B cell (primary cell): ENCODE data around the gene IL23A. TPM values are rescaled to one million over a fixed set of nuclear protein-coding genes. Genes with fewer than 3 reads are reported as not detected.
A peak's percentile ranks its signal among the peaks of the same experiment; 100 is the strongest.

Experiments used
- ATAC-seq: fragments of 200-7000 bp; cut with Tn5 transposase; one replicate; pipeline ENCODE4 v1.10.0; 2021; ENCODE audit warnings: low read depth, mild to moderate bottlenecking, moderate number of reproducible peaks, moderate library complexity
- CTCF ChIA-PET: fragments of 350-600 bp; sonication (Branson Sonifier 250); formaldehyde crosslinking; loops from one replicate; lab custom pipeline; 2021; ENCODE audit warnings: antibody characterized with exemption, inconsistent platforms; lab: Charles Lee
- POLR2A ChIA-PET: fragments of 350-600 bp; sonication (Branson Sonifier 250); formaldehyde crosslinking; loops from one replicate; lab custom pipeline; 2021; ENCODE audit warnings: antibody characterized with exemption; lab: Charles Lee
- DNase-seq: peaks from one replicate; pipeline ENCODE4 v3.0.0; 2013
- H2AFZ ChIP-seq: 2 replicates; pipeline ENCODE4 v1.6.1; 2012; ENCODE audit warnings: mild to moderate bottlenecking, low read depth, low read length; ENCODE audit not compliant: insufficient read depth, poor library complexity, severe bottlenecking
- H3K27ac ChIP-seq, 2 donors: 1 replicate in 1 of 2; 2 replicates in 1 of 2; pipeline ENCODE4 v1.5.1; 2012 to 2013; ENCODE audit warnings: low read length in 2 of 2, mild to moderate bottlenecking in 2 of 2, moderate library complexity in 1 of 2
- H3K27me3 ChIP-seq, 4 experiments: fragments of 200-600 bp in 1 of 4; sonication (generic) in 1 of 4; replicated peaks in 1 of 4; 1 replicate in 2 of 4; 2 replicates in 2 of 4; pipeline versions ENCODE4 v1.6.1 to v1.7.0; 2013 to 2016; ENCODE audit warnings: low read length in 3 of 4, mild to moderate bottlenecking in 2 of 4, mixed read lengths in 1 of 4, moderate library complexity in 1 of 4; ENCODE audit not compliant: insufficient read depth in 4 of 4, control insufficient read depth in 3 of 4; ENCODE audit errors: control extremely low read depth in 1 of 4
- H3K36me3 ChIP-seq, 2 experiments: replicated peaks in 1 of 2; 1 replicate in 1 of 2; 2 replicates in 1 of 2; pipeline versions ENCODE4 v1.6.1 to v1.7.1; 2013; ENCODE audit warnings: low read length in 1 of 2; ENCODE audit not compliant: insufficient read depth in 2 of 2, control insufficient read depth in 1 of 2; ENCODE audit errors: control extremely low read depth in 1 of 2, extremely low read depth in 1 of 2
- H3K4me1 ChIP-seq, 2 donors: fragments of 200-600 bp in 1 of 2; sonication (generic) in 1 of 2; 1 replicate in 1 of 2; 2 replicates in 1 of 2; pipeline versions ENCODE4 v1.5.1 to v1.6.1; 2013 to 2017; ENCODE audit warnings: low read length in 2 of 2; ENCODE audit not compliant: control insufficient read depth in 2 of 2, insufficient read depth in 2 of 2
- H3K4me2 ChIP-seq: replicated peaks from 2 replicates; pipeline ENCODE3; 2012; ENCODE audit warnings: mild to moderate bottlenecking, low read depth, low read length; ENCODE audit not compliant: poor library complexity, severe bottlenecking
- H3K4me3 ChIP-seq, 5 experiments: fragments of 200-600 bp in 1 of 5; sonication (generic) in 1 of 5; 1 replicate in 3 of 5; 2 replicates in 2 of 5; pipeline versions ENCODE4 v1.5.1 to v1.7.0; 2011 to 2016; ENCODE audit warnings: low read length in 4 of 5, mild to moderate bottlenecking in 4 of 5, low read depth in 2 of 5, control low read depth in 1 of 5, moderate library complexity in 1 of 5; ENCODE audit not compliant: insufficient read depth in 1 of 5; ENCODE audit errors: control extremely low read depth in 1 of 5, extremely low read depth in 1 of 5
- H3K79me2 ChIP-seq: fragments of 200-600 bp; sonication (generic); one replicate; pipeline ENCODE4 v1.6.0; 2016; ENCODE audit warnings: low read length; ENCODE audit not compliant: control insufficient read depth, insufficient read depth
- H3K9ac ChIP-seq: fragments of 200-600 bp; sonication (generic); 2 replicates; pipeline ENCODE4 v1.6.1; 2017; ENCODE audit warnings: mild to moderate bottlenecking, low read length, moderate library complexity
- H3K9me3 ChIP-seq, 3 donors: one replicate each; pipeline versions ENCODE4 v1.6.1 to v1.7.1; 2013; ENCODE audit warnings: low read length in 2 of 3; ENCODE audit not compliant: control insufficient read depth in 2 of 3, insufficient read depth in 1 of 3; ENCODE audit errors: control extremely low read depth in 1 of 3
- H4K20me1 ChIP-seq: 2 replicates; pipeline ENCODE4 v1.6.0; 2012; ENCODE audit warnings: mild to moderate bottlenecking, low read length; ENCODE audit not compliant: insufficient read depth, control insufficient read depth, poor library complexity, severe bottlenecking
- H3K27ac Mint-ChIP-seq: one replicate; pipeline ENCODE4 v1.8.0; 2021; ENCODE audit warnings: mixed read lengths
- H3K27me3 Mint-ChIP-seq: one replicate; pipeline ENCODE4 v1.8.0; 2021; ENCODE audit warnings: mixed read lengths
- H3K4me1 Mint-ChIP-seq: one replicate; pipeline ENCODE4 v1.8.0; 2021; ENCODE audit warnings: mixed read lengths
- H3K4me3 Mint-ChIP-seq: one replicate; pipeline ENCODE4 v1.8.0; 2021; ENCODE audit warnings: mixed read lengths
- H3K9me3 Mint-ChIP-seq: one replicate; pipeline ENCODE4 v1.8.0; 2022; ENCODE audit warnings: mixed read lengths; ENCODE audit not compliant: insufficient read depth
- CTCF ChIP-seq: fragments of 200-600 bp; IDR thresholded peaks from one replicate; pipeline ENCODE4 v1.8.0; 2022; ENCODE audit warnings: antibody characterized with exemption, mild to moderate bottlenecking
- EZH2 ChIP-seq: IDR thresholded peaks from 2 replicates; pipeline ENCODE4 v1.6.1; 2012; ENCODE audit warnings: borderline replicate concordance, low read depth, mild to moderate bottlenecking, moderate library complexity, low read length; ENCODE audit not compliant: insufficient read depth, poor library complexity, severe bottlenecking
- WGBS: methylation state at CpG from one replicate; pipeline ENCODE4 v1.1.5; 2013; ENCODE audit warnings: missing lambda C conversion rate; ENCODE audit not compliant: insufficient coverage; 5-methylcytosine and 5-hydroxymethylcytosine counted together
- intact Hi-C: fragments of 100-400 bp; cut with micrococcal nuclease; formaldehyde crosslinking; loops from one replicate; pipeline ENCODE4 v1.10.0; 2022
- polyA plus RNA-seq: library from polyadenylated mRNA; depleted of rRNA; stranded (reverse); fragments of >200 nt; gene quantifications from 2 replicates; pipeline ENCODE4 v1.2.3, GENCODE V29; 2012
- total RNA-seq, 2 donors: library from RNA; stranded (reverse); fragments of 120-200 nt in 1 of 2; gene quantifications; 1 replicate in 1 of 2; 2 replicates in 1 of 2; pipeline versions ENCODE4 v1.2.3 to v1.2.4, GENCODE V29; 2013 to 2022

IL23A gene
- total and polyA plus RNA-seq, 2 donors (not counting 1 experiment from before 2014, with no cell fraction given) = 20.5 to 32.6 TPM

GRCh38 chr12:56348776-56349175, 10.1 kb downstream of the IL23A start:
- Histone ChIP-seq H3K9ac (no peak overlapping the region), H2AFZ (no peak overlapping the region), H3K4me1 (no peaks in the 10 kb centered on the region), H3K79me2 (no peaks in the 10 kb centered on the region), H3K9me3 (no peaks in the 10 kb centered on the region), H3K27ac (no peak overlapping the region), H3K4me3 (no peak overlapping the region), H3K4me2 (no peak overlapping the region), H3K36me3 (peaks cover 3 to 75% of the 10 kb centered on the region in 2 experiments), H4K20me1 (no peaks in the 10 kb centered on the region), H3K27me3 (no peaks in the 10 kb centered on the region)
- Mint-ChIP-seq H3K4me3 (no peak overlapping the region), H3K27me3 (no peaks in the 10 kb centered on the region), H3K9me3 (no peaks in the 10 kb centered on the region), H3K27ac (no peak overlapping the region), H3K4me1 (no peaks in the 10 kb centered on the region)
- WGBS = 97% methylated on average over 4 of the region's 5 CpGs
- POLR2A ChIA-PET = interaction anchor here (0.6 to 1.1 kb wide), 2 partner anchors 33 to 102 kb away, joined by 3 read pairs; partner anchors contain the start of gene CNPY2
- intact Hi-C loops = no loop called here
- TF ChIP-seq CTCF = no peak
- ATAC-seq (no peak), DNase-seq (no peak)
- CTCF ChIA-PET = interaction anchor here (2.6 kb wide), 1 partner anchor 10 kb away, joined by 11 read pairs; the partner anchor contains the start of gene STAT2

GRCh38 chr12:56350662-56351061, 12.0 kb downstream of the IL23A start:
- no peaks in the 10 kb centered on the region for H3K9me3 ChIP-seq
- no peak overlapping the region for H3K4me2 ChIP-seq
- H3K27ac ChIP-seq = no peak overlapping the region
- peaks cover 14 to 84% of the 10 kb centered on the region in 2 experiments for H3K36me3 ChIP-seq
- Mint-ChIP-seq H3K9me3 (no peaks in the 10 kb centered on the region), H3K4me3 (no peak overlapping the region), H3K4me1 (peaks cover under 1% of the 10 kb centered on the region), H3K27ac (peak overlapping the region; percentile 32), H3K27me3 (no peaks in the 10 kb centered on the region)
- no peak overlapping the region for H3K4me3 ChIP-seq
- TF ChIP-seq EZH2 = no peak
- TF ChIP-seq CTCF = no peak
- H3K4me1 ChIP-seq = no peaks in the 10 kb centered on the region
- ChIA-PET CTCF (interaction anchor here (1.8 to 2.6 kb wide), 2 partner anchors 8 to 114 kb away, joined by 5 to 11 read pairs; partner anchors contain the start of gene STAT2), POLR2A (no interaction called here)
- H3K27me3 ChIP-seq = no peaks in the 10 kb centered on the region
- peaks cover 14% of the 10 kb centered on the region for H3K79me2 ChIP-seq
- no peak overlapping the region for H2AFZ ChIP-seq
- intact Hi-C loops = no loop called here
- ATAC-seq (no peak), DNase-seq (no peak)
- WGBS = 100% methylated on average over 1 of the region's 2 CpGs
- H4K20me1 ChIP-seq = peaks cover under 1% of the 10 kb centered on the region
- H3K9ac ChIP-seq = no peak overlapping the region
